ENCODE results near the gene CTNNAL1.

The CTNNAL1 gene

GRCh38 chr9:108956022-108956630, 57.2 kb downstream of the CTNNAL1 start (continued):
- TF ChIP-seq ZBTB44 (tag by site-specific recombination; IDR thresholded peaks at IDR 0.05) (no peak), ZNF221 (tag by site-specific recombination; IDR thresholded peaks at IDR 0.05; ENCODE audit: borderline replicate concordance) (no peak), ZNF677 (tag by site-specific recombination; IDR thresholded peaks at IDR 0.05) (no peak), ZNF488 (tag by site-specific recombination; IDR thresholded peaks at IDR 0.05) (no peak), GFI1B (tag by site-specific recombination; IDR thresholded peaks at IDR 0.05) (no peak), ZNF518A (tag by site-specific recombination; conservative IDR thresholded peaks at IDR 0.05; ENCODE audit: low read depth) (no peak), ZNF157 (tag by site-specific recombination; IDR thresholded peaks at IDR 0.05) (no peak), ZNF146 (tag by site-specific recombination; IDR thresholded peaks at IDR 0.05) (no peak), ZBTB8A (tag by site-specific recombination; IDR thresholded peaks at IDR 0.05) (no peak), ZNF433 (tag by site-specific recombination; IDR thresholded peaks at IDR 0.05; ENCODE audit: low read depth) (no peak), PRDM6 (tag by site-specific recombination; IDR thresholded peaks at IDR 0.05) (peak; percentile 89), ZNF423 (tag by site-specific recombination; IDR thresholded peaks at IDR 0.05) (no peak), ZNF654 (tag by site-specific recombination; IDR thresholded peaks at IDR 0.05; ENCODE audit: low read depth) (no peak), ZXDB (tag by site-specific recombination; IDR thresholded peaks at IDR 0.05) (peak; percentile 62; the same call in 1 of the 2 replicates), ZBTB21 (tag by site-specific recombination; IDR thresholded peaks at IDR 0.05) (no peak), ZNF239 (tag by site-specific recombination; IDR thresholded peaks at IDR 0.05) (no peak), ZNF521 (tag by site-specific recombination; IDR thresholded peaks at IDR 0.05) (no peak)

GRCh38 chr9:108953983-108954574, 59.2 kb downstream of the CTNNAL1 start:
- Histone ChIP-seq H3K9me3 (ENCODE audit: control insufficient read depth, insufficient read depth, low read depth, low read length) (no peaks in the 10 kb centered on the region), H3K27ac (ENCODE audit: extremely low read depth, low read depth, low read length) (no peak overlapping the region), H3K36me3 (ENCODE audit: control insufficient read depth in 2 of 2, insufficient read depth in 1 of 2, low read length in 2 of 2) (peaks cover 0 to 6% of the 10 kb centered on the region in 2 experiments; a peak in 1 of 3 replicates), H3K4me3 (ENCODE audit: low read depth, low read length) (no peak overlapping the region), H3K4me1 (ENCODE audit: control insufficient read depth, insufficient read depth, low read length) (peaks cover 11% of the 10 kb centered on the region; the same call in 1 of the 2 replicates)
- CTCF ChIA-PET: interaction anchor here (0.6 to 2.5 kb wide), 28 partner anchors 9 to 604 kb away, joined by 3 to 21 read pairs (median 4); no protein-coding TSS in a partner anchor
- POLR2A ChIA-PET: no interaction called here
- no peak for TF ChIP-seq ZNF169 (tag by site-specific recombination; IDR thresholded peaks at IDR 0.05)
- no peak for TF ChIP-seq ZNF132 (tag by site-specific recombination; IDR thresholded peaks at IDR 0.05; ENCODE audit: borderline replicate concordance)
- peak; percentile 58 for TF ChIP-seq ZNF654 (tag by site-specific recombination; IDR thresholded peaks at IDR 0.05; ENCODE audit: low read depth)
- TF ChIP-seq GLI4 (tag by site-specific recombination; IDR thresholded peaks at IDR 0.05): no peak
- no peak for TF ChIP-seq ZNF280C (tag by site-specific recombination; IDR thresholded peaks at IDR 0.05)
- no peak for TF ChIP-seq ZNF776 (tag by site-specific recombination; IDR thresholded peaks at IDR 0.05; ENCODE audit: borderline replicate concordance)
- no peak for TF ChIP-seq ZNF521 (tag by site-specific recombination; IDR thresholded peaks at IDR 0.05)
- TF ChIP-seq ZIC2 (tag by site-specific recombination; IDR thresholded peaks at IDR 0.05): no peak
